ENCODE measurements around the gene FSIP2.

The FSIP2 gene

DNA sequence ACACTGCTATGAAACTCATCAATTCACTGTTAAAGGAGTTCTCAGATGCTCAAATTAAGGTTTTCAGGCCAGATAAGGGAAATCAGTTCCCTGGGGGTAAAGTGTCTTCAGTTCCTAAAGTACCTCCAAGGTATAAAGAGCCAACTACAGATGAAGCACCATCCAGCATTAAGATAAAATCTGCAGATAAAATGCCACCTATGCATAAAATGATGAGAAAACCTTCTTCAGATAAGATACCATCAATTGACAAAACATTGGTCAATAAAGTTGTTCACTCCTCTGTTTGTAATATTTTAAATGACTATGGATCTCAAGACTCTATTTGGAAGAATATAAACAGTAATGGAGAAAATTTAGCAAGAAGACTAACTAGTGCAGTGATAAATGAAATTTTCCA lies 68.2 kb downstream of the FSIP2 start:
- no peak overlapping the region for H3K4me3 ChIP-seq (replicated peaks in 1 of 2; ENCODE audit: low read depth in 2 of 2, low read length in 2 of 2)
- TF ChIP-seq, protein P1, sequence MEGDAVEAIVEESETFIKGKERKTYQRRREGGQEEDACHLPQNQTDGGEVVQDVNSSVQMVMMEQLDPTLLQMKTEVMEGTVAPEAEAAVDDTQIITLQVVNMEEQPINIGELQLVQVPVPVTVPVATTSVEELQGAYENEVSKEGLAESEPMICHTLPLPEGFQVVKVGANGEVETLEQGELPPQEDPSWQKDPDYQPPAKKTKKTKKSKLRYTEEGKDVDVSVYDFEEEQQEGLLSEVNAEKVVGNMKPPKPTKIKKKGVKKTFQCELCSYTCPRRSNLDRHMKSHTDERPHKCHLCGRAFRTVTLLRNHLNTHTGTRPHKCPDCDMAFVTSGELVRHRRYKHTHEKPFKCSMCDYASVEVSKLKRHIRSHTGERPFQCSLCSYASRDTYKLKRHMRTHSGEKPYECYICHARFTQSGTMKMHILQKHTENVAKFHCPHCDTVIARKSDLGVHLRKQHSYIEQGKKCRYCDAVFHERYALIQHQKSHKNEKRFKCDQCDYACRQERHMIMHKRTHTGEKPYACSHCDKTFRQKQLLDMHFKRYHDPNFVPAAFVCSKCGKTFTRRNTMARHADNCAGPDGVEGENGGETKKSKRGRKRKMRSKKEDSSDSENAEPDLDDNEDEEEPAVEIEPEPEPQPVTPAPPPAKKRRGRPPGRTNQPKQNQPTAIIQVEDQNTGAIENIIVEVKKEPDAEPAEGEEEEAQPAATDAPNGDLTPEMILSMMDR (IDR thresholded peaks at IDR 0.05; ENCODE audit: low read depth, low read length) = no peak
- DNase-seq (ENCODE audit: low read depth in 2 of 2) = no peak

DNA sequence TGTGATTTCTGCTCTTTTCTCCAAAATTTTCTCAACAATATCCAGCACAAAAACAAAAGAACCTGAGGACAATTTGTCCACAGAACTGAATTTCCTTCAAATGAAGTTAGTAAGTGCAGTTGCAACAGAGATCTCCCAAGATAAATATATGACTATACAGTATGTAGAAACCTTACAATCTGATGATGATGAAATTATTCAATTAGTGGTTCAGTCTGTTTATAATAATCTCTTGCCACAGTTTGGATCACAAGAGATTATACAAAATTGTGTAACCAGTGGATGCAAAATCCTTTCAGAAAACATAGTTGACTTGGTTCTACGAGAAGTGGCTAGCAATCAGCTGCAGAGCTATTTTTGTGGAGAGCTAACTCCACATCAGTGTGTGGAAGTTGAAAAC lies 68.7 kb downstream of the FSIP2 start:
- DNase-seq (ENCODE audit: low read depth in 2 of 2) = peak; percentile 2 to 8
- no peak overlapping the region for H3K4me3 ChIP-seq (replicated peaks in 1 of 2; ENCODE audit: low read depth in 2 of 2, low read length in 2 of 2)
- TF ChIP-seq, protein P1 (IDR thresholded peaks at IDR 0.05; ENCODE audit: low read depth, low read length) = no peak

DNA sequence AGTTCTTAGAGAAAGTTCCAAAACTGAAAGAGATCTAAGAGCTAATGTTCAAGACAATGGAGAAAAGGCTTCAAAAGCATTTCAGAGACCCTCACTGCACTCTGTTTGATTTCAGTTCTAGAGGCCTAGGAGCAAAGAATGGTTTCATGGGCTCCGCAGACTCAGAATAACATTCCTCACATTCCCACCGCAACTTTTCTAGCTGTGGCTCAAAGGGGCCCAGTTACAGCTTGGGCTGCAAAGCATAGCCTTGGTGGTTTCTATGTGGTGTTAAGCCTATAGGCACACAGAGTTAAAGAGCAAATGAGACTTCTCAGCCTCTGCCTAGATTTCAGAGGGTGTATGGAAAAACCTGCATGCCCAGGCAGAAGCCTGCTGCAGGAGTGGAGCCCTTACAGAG lies 73.0 kb downstream of the FSIP2 start:
- no peak overlapping the region for H3K4me3 ChIP-seq (replicated peaks in 1 of 2; ENCODE audit: low read depth in 2 of 2, low read length in 2 of 2)
- DNase-seq (ENCODE audit: low read depth in 2 of 2) = no peak
- TF ChIP-seq, protein P1 (IDR thresholded peaks at IDR 0.05; ENCODE audit: low read depth, low read length) = no peak

DNA sequence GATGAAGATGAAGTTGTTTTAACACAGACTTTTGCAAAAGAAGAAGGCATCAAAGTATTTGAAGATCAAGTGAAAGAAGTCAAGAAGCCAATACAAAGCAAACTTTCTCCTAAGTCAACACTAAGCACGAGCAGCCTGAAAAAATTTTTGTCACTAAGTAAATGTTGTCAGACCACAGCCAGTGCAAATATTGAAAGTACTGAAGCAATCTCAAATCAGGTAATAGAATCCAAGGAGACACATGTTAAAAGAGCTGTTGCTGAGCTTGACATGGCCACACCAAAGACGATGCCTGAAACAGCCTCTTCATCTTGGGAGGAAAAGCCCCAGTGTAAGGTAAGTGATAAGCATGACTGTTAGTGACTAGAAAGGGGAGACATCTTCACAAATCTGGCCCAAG lies 75.1 kb downstream of the FSIP2 start:
- DNase-seq (ENCODE audit: low read depth in 2 of 2) = no peak
- TF ChIP-seq, protein P1 (IDR thresholded peaks at IDR 0.05; ENCODE audit: low read depth, low read length) = no peak
- no peak overlapping the region for H3K4me3 ChIP-seq (replicated peaks in 1 of 2; ENCODE audit: low read depth in 2 of 2, low read length in 2 of 2)

DNA sequence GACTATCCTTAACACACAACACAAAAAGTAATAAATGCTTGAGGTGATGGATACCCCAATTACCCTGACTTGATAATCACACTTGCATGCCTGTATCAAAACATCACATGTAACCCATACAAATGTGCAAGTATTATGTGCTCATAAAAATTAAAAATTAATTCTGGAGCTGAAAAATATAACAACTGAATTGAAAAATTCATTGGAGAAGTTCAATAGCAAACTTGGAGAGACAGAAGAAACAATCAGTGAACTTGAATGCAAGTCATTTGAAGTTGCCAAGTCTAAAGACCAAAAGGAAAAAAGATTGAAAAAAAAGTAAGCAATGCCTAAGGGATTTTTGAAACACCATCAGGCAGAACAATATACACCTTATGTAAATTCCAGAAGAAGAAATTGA lies 79.4 kb downstream of the FSIP2 start:
- no peak overlapping the region for H3K4me3 ChIP-seq (replicated peaks in 1 of 2; ENCODE audit: low read depth in 2 of 2, low read length in 2 of 2)
- TF ChIP-seq, protein P1 (IDR thresholded peaks at IDR 0.05; ENCODE audit: low read depth, low read length) = no peak

DNA sequence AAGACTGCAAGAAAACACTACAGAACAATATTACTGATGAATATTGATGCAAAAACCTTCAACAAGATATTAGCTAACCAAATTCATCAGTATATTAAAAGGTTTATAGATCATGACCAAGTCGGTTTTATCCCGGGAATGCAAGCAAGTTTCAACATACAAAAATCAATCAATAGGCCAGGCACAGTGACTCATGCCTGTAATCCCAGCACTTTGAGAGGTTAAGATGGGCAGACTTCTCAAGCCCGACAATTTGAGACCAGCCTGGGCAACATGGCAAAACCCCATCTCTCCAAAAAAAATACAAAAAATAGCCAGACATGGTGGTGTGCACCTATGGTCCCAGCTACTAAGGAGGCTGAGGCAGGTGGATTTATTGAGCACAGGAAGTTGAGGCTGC lies 82.9 kb downstream of the FSIP2 start:
- no peak for DNase-seq (ENCODE audit: low read depth in 2 of 2)
- no peak overlapping the region for H3K4me3 ChIP-seq (replicated peaks in 1 of 2; ENCODE audit: low read depth in 2 of 2, low read length in 2 of 2)
- TF ChIP-seq, protein P1 (IDR thresholded peaks at IDR 0.05; ENCODE audit: low read depth, low read length) = no peak

More for the DNA sequence above, 79.4 kb downstream of the FSIP2 start:
- no peak for DNase-seq (ENCODE audit: low read depth in 2 of 2)

DNA sequence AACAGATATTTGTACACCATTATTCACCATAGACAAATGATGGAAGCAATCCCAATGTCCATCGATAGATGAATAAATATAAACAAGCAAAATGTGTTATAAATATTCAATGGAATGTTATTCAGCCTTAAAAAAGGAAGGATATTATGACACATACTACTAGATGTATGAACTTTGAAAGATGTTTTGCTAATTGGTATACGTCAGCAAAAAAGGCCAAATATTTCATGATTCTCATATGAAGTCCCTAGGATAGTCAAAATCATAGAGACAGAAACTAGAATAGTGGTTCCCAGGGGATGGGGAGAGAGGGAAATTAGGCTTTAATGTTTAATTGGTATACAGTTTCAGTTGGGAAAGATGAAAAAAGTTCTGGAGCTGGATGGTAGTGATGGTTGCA lies 85.2 kb downstream of the FSIP2 start:
- TF ChIP-seq, protein P1 (IDR thresholded peaks at IDR 0.05; ENCODE audit: low read depth, low read length) = no peak
- DNase-seq (ENCODE audit: low read depth in 2 of 2) = no peak
- no peak overlapping the region for H3K4me3 ChIP-seq (replicated peaks in 1 of 2; ENCODE audit: low read depth in 2 of 2, low read length in 2 of 2)

All from cardiac fibroblast (primary cell).